Measurements from ENCODE around the gene CCDC149.

The CCDC149 gene

GRCh38 chr4:24912252-24913118 is at the start of gene CCDC149:
Gene CCDC149 (minus strand): TSS chr4:24913042. CDS start chr4:24912864, 178 bp downstream.
- DNase-seq = peak; percentile 80

- no peak for DNase-seq
These were observed 45.0 kb upstream of the CCDC149 start for GRCh38 chr4:24957886-24958285.

- no peak for DNase-seq
These were observed 43.9 kb upstream of the CCDC149 start for GRCh38 chr4:24956763-24957162.

GRCh38 chr4:24956091-24956490 is 43.2 kb upstream of the CCDC149 start:
- DNase-seq = no peak

GRCh38 chr4:24952667-24953066 is 39.8 kb upstream of the CCDC149 start:
- DNase-seq = no peak

- no peak for DNase-seq
These were observed 37.1 kb upstream of the CCDC149 start for GRCh38 chr4:24949970-24950369.

GRCh38 chr4:24937917-24938281 is 25.1 kb upstream of the CCDC149 start:
- no peak for DNase-seq

- DNase-seq = no peak
These were observed 24.5 kb upstream of the CCDC149 start for GRCh38 chr4:24937176-24937916.

GRCh38 chr4:24935856-24936255 is 23.0 kb upstream of the CCDC149 start:
- DNase-seq = no peak

- DNase-seq = no peak
These were observed 21.5 kb upstream of the CCDC149 start for GRCh38 chr4:24934311-24934710.

- no peak for DNase-seq
These were observed 20.9 kb upstream of the CCDC149 start for GRCh38 chr4:24933684-24934275.

GRCh38 chr4:24932515-24933225 is 19.8 kb upstream of the CCDC149 start:
- DNase-seq = no peak

- DNase-seq = no peak
These were observed 17.3 kb upstream of the CCDC149 start for GRCh38 chr4:24930151-24930550.

- DNase-seq = no peak
These were observed 15.9 kb upstream of the CCDC149 start for GRCh38 chr4:24928708-24929107.

- DNase-seq = no peak
These were observed 14.2 kb upstream of the CCDC149 start for GRCh38 chr4:24927049-24927448.

- DNase-seq = no peak
These were observed 11.5 kb upstream of the CCDC149 start for GRCh38 chr4:24924309-24924781.

GRCh38 chr4:24923550-24923949 is 10.7 kb upstream of the CCDC149 start:
- DNase-seq = no peak

- DNase-seq = no peak
These were observed 10.2 kb upstream of the CCDC149 start for GRCh38 chr4:24923002-24923401.

- no peak for DNase-seq
These were observed 9.6 kb upstream of the CCDC149 start for GRCh38 chr4:24922416-24922815.

- DNase-seq = no peak
These were observed 8.6 kb upstream of the CCDC149 start for GRCh38 chr4:24921491-24921890.

- DNase-seq = no peak
These were observed 7.2 kb upstream of the CCDC149 start for GRCh38 chr4:24920008-24920407.

GRCh38 chr4:24917076-24917856 is 4.4 kb upstream of the CCDC149 start:
- no peak for DNase-seq

All from NCI-H345 (cell line).